H9 (cell line): ENCODE data around the gene CTSH. TPM values are rescaled to one million over a fixed set of nuclear protein-coding genes. Genes with fewer than 3 reads are reported as not detected.

Experiments
- DNase-seq: peaks from one replicate; pipeline ENCODE4 v3.0.0-alpha.2; 2017
- H2AFZ ChIP-seq: one replicate; pipeline ENCODE4 v1.6.1; 2013; ENCODE audit warnings: mild to moderate bottlenecking, low read length, control low read depth, moderate library complexity
- H2AK5ac ChIP-seq: 2 replicates; pipeline ENCODE4 v1.6.1; 2013; ENCODE audit warnings: low read length, control low read depth, mixed read lengths; ENCODE audit not compliant: insufficient read length
- H2BK120ac ChIP-seq: one replicate; pipeline ENCODE4 v1.6.1; 2013; ENCODE audit warnings: low read depth, mild to moderate bottlenecking, low read length, control low read depth, inconsistent platforms; ENCODE audit not compliant: poor library complexity, severe bottlenecking
- H2BK12ac ChIP-seq: 2 replicates; pipeline ENCODE4 v1.6.1; 2013; ENCODE audit warnings: low read length, control low read depth, mixed read lengths, low read depth; ENCODE audit not compliant: insufficient read length
- H2BK15ac ChIP-seq: 2 replicates; pipeline ENCODE4 v1.6.1; 2013; ENCODE audit warnings: low read depth, low read length, control low read depth
- H2BK20ac ChIP-seq: one replicate; pipeline ENCODE4 v1.6.1; 2013; ENCODE audit warnings: low read depth, mild to moderate bottlenecking, low read length, control low read depth, inconsistent platforms; ENCODE audit not compliant: poor library complexity, severe bottlenecking
- H2BK5ac ChIP-seq: 2 replicates; pipeline ENCODE4 v1.6.1; 2013; ENCODE audit warnings: low read length, control low read depth, mixed read lengths; ENCODE audit not compliant: insufficient read length
- H3K14ac ChIP-seq: 2 replicates; pipeline ENCODE4 v1.6.1; 2013; ENCODE audit warnings: low read length, control low read depth; ENCODE audit not compliant: insufficient read depth
- H3K18ac ChIP-seq: 2 replicates; pipeline ENCODE4 v1.6.1; 2013; ENCODE audit warnings: low read depth, mild to moderate bottlenecking, mixed read lengths, low read length, control low read depth; ENCODE audit not compliant: insufficient read length
- H3K23ac ChIP-seq: 2 replicates; pipeline ENCODE4 v1.6.1; 2013; ENCODE audit warnings: low read length, control low read depth, mixed read lengths, low read depth; ENCODE audit not compliant: insufficient read length
- H3K23me2 ChIP-seq: 2 replicates; pipeline ENCODE4 v1.6.1; 2013; ENCODE audit warnings: low read depth, mild to moderate bottlenecking, mixed read lengths, low read length, control low read depth; ENCODE audit not compliant: insufficient read length, poor library complexity, severe bottlenecking
- H3K27ac ChIP-seq: 2 replicates; pipeline ENCODE4 v1.5.1; 2013; ENCODE audit warnings: low read length, control low read depth, mixed read lengths, low read depth; ENCODE audit not compliant: insufficient read length
- H3K27me3 ChIP-seq: 2 replicates; pipeline ENCODE4 v1.6.1; 2013; ENCODE audit warnings: low read length, control low read depth, inconsistent platforms; ENCODE audit not compliant: insufficient read depth
- H3K4ac ChIP-seq: 2 replicates; pipeline ENCODE4 v1.6.1; 2013; ENCODE audit warnings: low read depth, mild to moderate bottlenecking, control low read depth, inconsistent platforms, low read length, moderate library complexity
- H3K4me1 ChIP-seq: 2 replicates; pipeline ENCODE4 v1.6.1; 2013; ENCODE audit warnings: low read length, control low read depth, inconsistent platforms; ENCODE audit not compliant: insufficient read depth
- H3K4me2 ChIP-seq: 2 replicates; pipeline ENCODE4 v1.6.1; 2013; ENCODE audit warnings: low read length, control low read depth, mixed read lengths; ENCODE audit not compliant: insufficient read length, insufficient read depth
- H3K56ac ChIP-seq: 2 replicates; pipeline ENCODE4 v1.6.1; 2013; ENCODE audit warnings: low read depth, mild to moderate bottlenecking, mixed read lengths, low read length, control low read depth; ENCODE audit not compliant: insufficient read length
- H3K79me1 ChIP-seq: 2 replicates; pipeline ENCODE4 v1.6.1; 2013; ENCODE audit warnings: low read depth, mild to moderate bottlenecking, moderate library complexity, low read length, control low read depth, inconsistent platforms; ENCODE audit not compliant: insufficient read depth, poor library complexity, severe bottlenecking
- H3K79me2 ChIP-seq: 2 replicates; pipeline ENCODE4 v1.6.1; 2013; ENCODE audit warnings: low read length, control low read depth, inconsistent platforms; ENCODE audit not compliant: insufficient read depth
- H3K9ac ChIP-seq: 2 replicates; pipeline ENCODE4 v1.6.1; 2013; ENCODE audit warnings: low read length, control low read depth, mixed read lengths; ENCODE audit not compliant: insufficient read length; ENCODE audit errors: extremely low read depth
- H3K9me3 ChIP-seq: one replicate; pipeline ENCODE4 v1.6.1; 2013; ENCODE audit warnings: low read depth, low read length, inconsistent platforms; ENCODE audit not compliant: control insufficient read depth
- H3T11ph ChIP-seq: one replicate; pipeline ENCODE4 v1.6.1; 2013; ENCODE audit warnings: mild to moderate bottlenecking, low read length, control low read depth, inconsistent platforms
- H4K20me1 ChIP-seq: one replicate; pipeline ENCODE4 v1.6.1; 2013; ENCODE audit not compliant: control insufficient read depth, insufficient read length, insufficient read depth
- H4K5ac ChIP-seq: 2 replicates; pipeline ENCODE4 v1.6.1; 2013; ENCODE audit warnings: low read depth, mild to moderate bottlenecking, mixed read lengths, low read length, control low read depth; ENCODE audit not compliant: insufficient read length
- H4K8ac ChIP-seq: replicated peaks from 2 replicates; pipeline ENCODE4 v1.6.1; 2013; ENCODE audit warnings: low read length, control low read depth, mixed read lengths, low read depth; ENCODE audit not compliant: insufficient read length
- H4K91ac ChIP-seq: 2 replicates; pipeline ENCODE4 v1.6.1; 2013; ENCODE audit warnings: low read depth, mild to moderate bottlenecking, moderate library complexity, mixed read lengths, low read length, control low read depth; ENCODE audit not compliant: insufficient read length
- H3K27ac Mint-ChIP-seq, 3 experiments: 2 replicates in 2 of 3; 3 replicates in 1 of 3; pipeline ENCODE4 v1.8.0; 2020 to 2021; ENCODE audit warnings: mixed read lengths in 3 of 3, mild to moderate bottlenecking in 1 of 3, moderate library complexity in 1 of 3
- H3K27me3 Mint-ChIP-seq: 2 replicates; pipeline ENCODE4 v1.8.0; 2021; ENCODE audit warnings: low read depth, mild to moderate bottlenecking, moderate library complexity, mixed read lengths
- H3K36me3 Mint-ChIP-seq, 3 experiments: 2 replicates in 2 of 3; 3 replicates in 1 of 3; pipeline ENCODE4 v1.8.0; 2020 to 2021; ENCODE audit warnings: low read depth in 3 of 3, mixed read lengths in 3 of 3; ENCODE audit not compliant: insufficient read depth in 1 of 3
- H3K4me1 Mint-ChIP-seq, 2 experiments: 2 replicates each; pipeline ENCODE4 v1.8.0; 2020; ENCODE audit warnings: mixed read lengths in 2 of 2
- H3K4me3 Mint-ChIP-seq, 2 experiments: 2 replicates in 1 of 2; 3 replicates in 1 of 2; pipeline ENCODE4 v1.8.0; 2020 to 2021; ENCODE audit warnings: mild to moderate bottlenecking in 2 of 2, mixed read lengths in 2 of 2, moderate library complexity in 1 of 2
- H3K9me3 Mint-ChIP-seq, 2 experiments: 2 replicates in 1 of 2; 3 replicates in 1 of 2; pipeline ENCODE4 v1.8.0; 2020; ENCODE audit warnings: mild to moderate bottlenecking in 2 of 2, mixed read lengths in 2 of 2, moderate library complexity in 1 of 2
- WGBS: extraction: QIAGEN DNeasy Blood & Tissue Kit; methylation state at CpG from one replicate; pipeline ENCODE4 v1.1.7; 2013; ENCODE audit warnings: missing lambda C conversion rate, low lambda C conversion rate, mixed read lengths; ENCODE audit not compliant: insufficient read length; ENCODE audit errors: extremely low coverage; 5-methylcytosine and 5-hydroxymethylcytosine counted together
- total RNA-seq: library from RNA; stranded (reverse); gene quantifications from 2 replicates; pipeline ENCODE4 v1.2.1, GENCODE V29; 2021
- TF ChIP-seq, protein P1 (sequence below): fragments of 200-600 bp; sonication (generic); conservative IDR thresholded peaks from 3 replicates; pipeline ENCODE4 v1.8.0; 2021; ENCODE audit warnings: antibody characterized with exemption, mild to moderate bottlenecking

The CTSH gene
- total RNA-seq, 1 experiment from 2014 or later = 15.5 TPM

DNA sequence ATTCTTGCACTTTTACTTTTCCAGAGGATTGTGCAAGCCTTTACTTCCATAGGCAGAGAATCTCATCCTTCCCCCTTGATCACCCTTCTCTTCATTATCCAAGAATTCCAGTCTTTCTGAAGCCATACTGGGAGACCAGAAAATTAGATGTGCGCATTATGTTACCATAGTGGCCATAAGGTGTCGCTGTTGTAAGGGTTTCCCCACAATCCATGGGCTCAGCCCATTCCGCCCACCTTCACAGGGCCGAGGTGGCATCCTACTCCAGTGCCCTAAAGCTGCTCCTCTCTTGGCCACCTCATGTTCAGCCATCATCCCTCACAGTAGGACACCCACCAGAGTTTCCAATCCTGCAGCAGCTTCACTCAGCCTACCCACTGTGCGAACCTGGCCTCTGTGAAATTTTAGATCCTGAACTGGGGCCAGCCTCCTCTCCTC, 35.0 kb downstream of the CTSH start:
- TF ChIP-seq, protein P1, sequence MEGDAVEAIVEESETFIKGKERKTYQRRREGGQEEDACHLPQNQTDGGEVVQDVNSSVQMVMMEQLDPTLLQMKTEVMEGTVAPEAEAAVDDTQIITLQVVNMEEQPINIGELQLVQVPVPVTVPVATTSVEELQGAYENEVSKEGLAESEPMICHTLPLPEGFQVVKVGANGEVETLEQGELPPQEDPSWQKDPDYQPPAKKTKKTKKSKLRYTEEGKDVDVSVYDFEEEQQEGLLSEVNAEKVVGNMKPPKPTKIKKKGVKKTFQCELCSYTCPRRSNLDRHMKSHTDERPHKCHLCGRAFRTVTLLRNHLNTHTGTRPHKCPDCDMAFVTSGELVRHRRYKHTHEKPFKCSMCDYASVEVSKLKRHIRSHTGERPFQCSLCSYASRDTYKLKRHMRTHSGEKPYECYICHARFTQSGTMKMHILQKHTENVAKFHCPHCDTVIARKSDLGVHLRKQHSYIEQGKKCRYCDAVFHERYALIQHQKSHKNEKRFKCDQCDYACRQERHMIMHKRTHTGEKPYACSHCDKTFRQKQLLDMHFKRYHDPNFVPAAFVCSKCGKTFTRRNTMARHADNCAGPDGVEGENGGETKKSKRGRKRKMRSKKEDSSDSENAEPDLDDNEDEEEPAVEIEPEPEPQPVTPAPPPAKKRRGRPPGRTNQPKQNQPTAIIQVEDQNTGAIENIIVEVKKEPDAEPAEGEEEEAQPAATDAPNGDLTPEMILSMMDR = peak; percentile 86
- no peak overlapping the region for H2BK120ac ChIP-seq
- H4K20me1 ChIP-seq = no peaks in the 10 kb centered on the region
- no peak overlapping the region for H3K14ac ChIP-seq
- no peak overlapping the region for H3K27ac ChIP-seq
- Mint-ChIP-seq H3K4me1 (peaks cover 16 to 23% of the 10 kb centered on the region in 2 experiments), H3K9me3 (no peaks in the 10 kb centered on the region), H3K27me3 (no peaks in the 10 kb centered on the region; the same call in 1 of the 2 replicates), H3K4me3 (no peak overlapping the region), H3K27ac (peak overlapping the region in 2 of 3 experiments; percentile 15 to 89; a peak in 3 of 7 replicates), H3K36me3 (peaks cover 13 to 58% (median 50%) of the 10 kb centered on the region in 3 experiments; a peak in 6 of 7 replicates)
- no peak overlapping the region for H2AFZ ChIP-seq
- H4K5ac ChIP-seq = no peak overlapping the region
- no peak overlapping the region for H2BK15ac ChIP-seq
- H3K23me2 ChIP-seq = no peaks in the 10 kb centered on the region
- H2AK5ac ChIP-seq = no peak overlapping the region
- H3K4ac ChIP-seq = no peak overlapping the region
- no CpG with 5 or more reads among the region's 5 CpGs for WGBS
- H3K79me1 ChIP-seq = no peaks in the 10 kb centered on the region
- H3K9ac ChIP-seq = no peak overlapping the region
- no peak overlapping the region for H3K18ac ChIP-seq
- no peak overlapping the region for H3T11ph ChIP-seq
- H3K4me2 ChIP-seq = no peak overlapping the region
- H3K79me2 ChIP-seq = no peaks in the 10 kb centered on the region
- H2BK20ac ChIP-seq = no peak overlapping the region
- H3K4me1 ChIP-seq = peaks cover 2% of the 10 kb centered on the region; the same call in 1 of the 2 replicates
- no peak overlapping the region for H3K56ac ChIP-seq
- DNase-seq = peak; percentile 67
- H2BK12ac ChIP-seq = no peak overlapping the region
- H3K23ac ChIP-seq = no peak overlapping the region
- H2BK5ac ChIP-seq = no peak overlapping the region
- no peaks in the 10 kb centered on the region for H3K27me3 ChIP-seq
- H4K91ac ChIP-seq = no peak overlapping the region
- no peak overlapping the region for H4K8ac ChIP-seq
- no peaks in the 10 kb centered on the region for H3K9me3 ChIP-seq
